CD4-positive, CD25-positive, alpha-beta regulatory T cell (primary cell): Measurements from ENCODE around the gene ADAMTS9. TPM values are rescaled to one million over a fixed set of nuclear protein-coding genes. Genes with fewer than 3 reads are reported as not detected.

Experiments
- ATAC-seq, 2 donors: fragments of 150-1000 bp; cut with Tn5 transposase; one replicate each; pipeline ENCODE4 v1.10.0; 2021; ENCODE audit warnings: low read depth in 2 of 2, moderate number of reproducible peaks in 2 of 2, moderate library complexity in 1 of 2
- DNase-seq, 3 donors: peaks; one replicate each; pipeline versions ENCODE4 v3.0.0 to v3.0.0-alpha.2; 2012 to 2022; ENCODE audit warnings: mixed read lengths in 1 of 3
- H3K27ac ChIP-seq: one replicate; pipeline ENCODE4 v1.7.0; 2013; ENCODE audit warnings: mild to moderate bottlenecking, low read length; ENCODE audit not compliant: insufficient read depth, poor library complexity, severe bottlenecking
- H3K27me3 ChIP-seq: one replicate; pipeline ENCODE4 v1.7.0; 2013; ENCODE audit warnings: low read length; ENCODE audit not compliant: control insufficient read depth, insufficient read depth
- H3K36me3 ChIP-seq: one replicate; pipeline ENCODE4 v1.7.0; 2013; ENCODE audit warnings: mild to moderate bottlenecking, low read length, moderate library complexity; ENCODE audit not compliant: control insufficient read depth, insufficient read depth
- H3K4me1 ChIP-seq: 2 replicates; pipeline ENCODE4 v1.7.0; 2013; ENCODE audit warnings: mild to moderate bottlenecking, low read length; ENCODE audit not compliant: insufficient read depth, control insufficient read depth, poor library complexity, severe bottlenecking
- H3K4me3 ChIP-seq: one replicate; pipeline ENCODE4 v1.7.0; 2013; ENCODE audit warnings: low read depth, mild to moderate bottlenecking, low read length, moderate library complexity
- H3K9me3 ChIP-seq, 2 experiments: 1 replicate in 1 of 2; 2 replicates in 1 of 2; pipeline ENCODE4 v1.7.0; 2013; ENCODE audit warnings: low read length in 2 of 2, mild to moderate bottlenecking in 1 of 2, moderate library complexity in 1 of 2; ENCODE audit not compliant: control insufficient read depth in 2 of 2
- H3K27ac Mint-ChIP-seq, 3 donors: one replicate each; pipeline ENCODE4 v1.8.0; 2020 to 2022; ENCODE audit warnings: mild to moderate bottlenecking in 3 of 3, mixed read lengths in 3 of 3, moderate library complexity in 2 of 3
- H3K27me3 Mint-ChIP-seq: one replicate; pipeline ENCODE4 v1.8.0; 2022; ENCODE audit warnings: mild to moderate bottlenecking, mixed read lengths
- H3K36me3 Mint-ChIP-seq: one replicate; pipeline ENCODE4 v1.8.0; 2020; ENCODE audit warnings: mixed read lengths
- H3K4me1 Mint-ChIP-seq, 4 donors: one replicate each; pipeline ENCODE4 v1.8.0; 2020 to 2022; ENCODE audit warnings: mixed read lengths in 4 of 4, mild to moderate bottlenecking in 1 of 4
- H3K4me3 Mint-ChIP-seq, 4 donors: one replicate each; pipeline ENCODE4 v1.8.0; 2020 to 2022; ENCODE audit warnings: mild to moderate bottlenecking in 4 of 4, mixed read lengths in 4 of 4, moderate library complexity in 3 of 4
- H3K9me3 Mint-ChIP-seq, 7 donors: one replicate each; pipeline ENCODE4 v1.8.0; 2020 to 2022; ENCODE audit warnings: mixed read lengths in 7 of 7, mild to moderate bottlenecking in 3 of 7, moderate library complexity in 2 of 7
- polyA plus RNA-seq, 4 donors: library from polyadenylated mRNA; unstranded; fragments of 300-500 nt; fragmentation: Illumina TruSeq; gene quantifications; one replicate each; pipeline ENCODE4 v1.2.3, GENCODE V29; 2021
- total RNA-seq: library from RNA; stranded (reverse); gene quantifications from one replicate; pipeline ENCODE4 v1.2.3, GENCODE V29; 2022

ADAMTS9 gene
- total and polyA plus RNA-seq, 5 donors from 2014 or later: 0.12 TPM; not detected in 4

DNA sequence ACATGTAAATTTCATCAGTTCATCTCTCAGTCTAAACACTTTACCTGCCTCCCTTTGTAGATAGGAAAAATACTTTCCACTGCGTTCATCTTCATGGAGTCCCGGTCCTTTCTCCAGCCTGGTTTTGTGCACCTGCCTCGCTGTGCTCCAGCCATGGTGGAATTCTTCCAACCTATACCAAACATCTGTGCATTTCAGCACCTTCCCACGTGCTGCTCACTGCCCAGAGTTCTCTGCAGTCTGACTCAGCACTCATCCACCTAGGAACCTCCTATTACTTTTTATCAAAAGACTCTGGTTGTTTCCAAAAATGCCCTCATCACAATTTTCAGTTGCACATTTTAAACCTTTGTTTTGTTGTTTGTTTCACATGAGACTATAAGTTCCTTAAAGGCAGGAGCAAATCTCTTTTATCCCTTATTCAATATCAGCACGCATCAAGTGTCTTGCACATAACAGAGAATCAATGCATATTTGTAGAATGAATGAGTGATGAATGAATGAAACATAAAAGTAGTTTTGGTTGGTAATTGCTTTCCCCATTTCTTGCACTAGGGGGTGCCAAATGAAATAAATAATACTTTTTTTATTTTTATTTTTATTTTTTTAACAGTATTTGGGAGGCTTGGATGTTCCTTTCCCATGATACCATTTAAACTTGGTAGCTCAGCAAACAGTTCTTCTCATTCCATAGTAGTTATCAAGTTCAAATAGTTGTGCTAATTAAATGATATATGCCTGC, 30.2 kb upstream of the ADAMTS9 start:
- Histone ChIP-seq H3K9me3 (no peaks in the 10 kb centered on the region), H3K4me1 (no peaks in the 10 kb centered on the region), H3K27me3 (no peaks in the 10 kb centered on the region), H3K4me3 (no peak overlapping the region), H3K36me3 (no peaks in the 10 kb centered on the region), H3K27ac (no peak overlapping the region)
- H3K27ac Mint-ChIP-seq: no peak overlapping the region
- H3K27me3 Mint-ChIP-seq: no peaks in the 10 kb centered on the region
- H3K4me1 Mint-ChIP-seq: no peaks in the 10 kb centered on the region
- DNase-seq (no peak), ATAC-seq (no peak)
- H3K36me3 Mint-ChIP-seq: no peaks in the 10 kb centered on the region
- H3K4me3 Mint-ChIP-seq: no peak overlapping the region
- peaks cover 0 to 5% (median 1%) of the 10 kb centered on the region in 7 donors for H3K9me3 Mint-ChIP-seq

DNA sequence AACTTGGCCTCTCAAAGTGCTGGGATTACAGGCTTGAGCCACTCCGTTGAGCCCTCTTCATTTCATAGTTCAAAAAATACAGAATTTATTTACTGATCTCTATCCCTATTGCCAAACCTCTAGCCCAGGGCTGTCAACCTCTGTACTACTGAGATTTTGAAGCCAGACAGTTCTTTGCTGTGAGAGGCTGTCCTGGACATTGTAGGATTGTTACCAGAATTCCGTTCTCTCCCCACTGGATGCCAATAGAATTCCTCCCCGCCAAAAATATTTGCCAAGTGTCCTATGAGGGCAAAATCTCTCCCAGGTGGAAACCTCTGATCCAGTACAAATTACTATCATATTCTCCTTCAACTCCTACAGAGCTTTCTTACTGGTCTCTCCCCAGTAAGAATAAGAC, 29.6 kb upstream of the ADAMTS9 start:
- Histone ChIP-seq H3K4me3 (no peak overlapping the region), H3K27ac (no peak overlapping the region), H3K9me3 (no peaks in the 10 kb centered on the region), H3K4me1 (no peaks in the 10 kb centered on the region), H3K27me3 (no peaks in the 10 kb centered on the region), H3K36me3 (no peaks in the 10 kb centered on the region)
- Mint-ChIP-seq H3K4me3 (no peak overlapping the region), H3K36me3 (no peaks in the 10 kb centered on the region), H3K4me1 (no peaks in the 10 kb centered on the region), H3K27ac (no peak overlapping the region), H3K27me3 (no peaks in the 10 kb centered on the region), H3K9me3 (peaks cover 0 to 5% (median 1%) of the 10 kb centered on the region in 7 donors)
- ATAC-seq: no peak
- no peak for DNase-seq

DNA sequence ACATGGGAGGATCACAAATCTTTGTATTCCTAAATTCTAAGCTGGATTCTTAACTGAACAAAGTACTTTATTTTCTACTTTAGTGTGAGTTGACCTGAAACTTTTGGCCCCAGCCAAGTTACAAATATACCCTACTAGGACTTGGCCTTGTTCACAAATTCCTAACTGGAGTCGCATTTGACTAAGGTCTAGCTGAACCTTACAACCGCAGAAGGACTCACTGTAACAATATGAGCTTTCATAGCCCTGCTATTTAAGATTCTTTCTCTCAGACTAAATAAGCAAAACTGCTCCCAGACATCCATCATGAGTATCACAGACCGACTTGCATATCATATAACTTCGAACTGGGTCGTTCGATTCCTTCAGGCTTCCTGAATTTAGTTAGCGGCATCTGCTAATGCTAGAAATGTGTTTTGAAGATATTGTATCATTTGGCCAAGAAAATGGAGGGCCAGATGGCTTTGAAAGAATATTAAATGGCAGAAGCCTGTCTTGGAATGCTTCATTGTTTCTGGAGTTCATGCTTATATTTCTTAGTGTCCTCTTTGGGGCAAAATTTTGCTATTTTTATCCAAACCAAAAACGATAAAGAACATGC, 28.4 kb upstream of the ADAMTS9 start:
- ATAC-seq (no peak), DNase-seq (no peak)
- Mint-ChIP-seq H3K27me3 (no peaks in the 10 kb centered on the region), H3K4me1 (no peaks in the 10 kb centered on the region), H3K27ac (no peak overlapping the region), H3K9me3 (peaks cover 0 to 3% (median 0%) of the 10 kb centered on the region in 7 donors), H3K4me3 (no peak overlapping the region), H3K36me3 (no peaks in the 10 kb centered on the region)
- no peaks in the 10 kb centered on the region for H3K4me1 ChIP-seq
- H3K27me3 ChIP-seq: no peaks in the 10 kb centered on the region
- H3K4me3 ChIP-seq: no peak overlapping the region
- no peak overlapping the region for H3K27ac ChIP-seq
- H3K36me3 ChIP-seq: no peaks in the 10 kb centered on the region
- H3K9me3 ChIP-seq: no peaks in the 10 kb centered on the region

DNA sequence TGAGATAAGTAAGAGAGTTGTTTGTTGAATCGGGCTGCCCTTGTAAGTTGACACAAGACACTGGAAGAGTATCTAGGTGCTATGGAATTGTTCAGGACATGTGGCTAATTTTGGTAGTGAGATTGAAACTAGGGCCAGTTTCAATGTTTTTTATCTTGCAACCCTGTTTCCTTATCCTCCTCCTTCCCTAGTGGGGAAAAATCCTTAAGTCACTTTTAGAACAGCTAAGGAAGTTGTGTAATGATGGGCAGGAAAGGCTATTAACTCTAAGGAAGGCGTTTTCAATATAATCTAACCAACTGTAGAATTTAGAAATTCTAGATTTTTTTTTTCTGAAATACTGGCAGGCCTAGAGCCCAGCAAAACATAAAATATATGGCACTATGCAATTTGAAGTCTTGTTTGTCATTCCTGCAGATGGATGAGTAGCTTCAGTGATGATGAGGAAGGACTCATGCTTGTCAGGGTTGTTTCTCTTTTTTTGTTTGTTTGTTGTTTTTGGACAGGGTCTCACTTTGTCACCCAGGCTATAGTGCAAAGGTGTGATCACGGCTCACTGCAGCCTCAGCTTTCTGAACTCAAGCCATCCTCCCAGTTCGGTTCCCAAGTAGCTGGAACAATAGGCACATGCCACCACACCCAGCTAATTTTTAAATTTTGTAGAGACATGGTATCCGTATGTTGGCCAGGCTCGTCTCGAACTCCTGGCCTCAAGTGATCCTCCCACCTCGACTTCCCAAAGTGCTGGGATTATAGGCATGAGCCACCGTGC, 27.6 kb upstream of the ADAMTS9 start:
- Mint-ChIP-seq H3K9me3 (peaks cover 0 to 3% (median 0%) of the 10 kb centered on the region in 7 donors), H3K27me3 (no peaks in the 10 kb centered on the region), H3K36me3 (no peaks in the 10 kb centered on the region), H3K27ac (no peak overlapping the region), H3K4me1 (no peaks in the 10 kb centered on the region), H3K4me3 (no peak overlapping the region)
- Histone ChIP-seq H3K27ac (no peak overlapping the region), H3K36me3 (no peaks in the 10 kb centered on the region), H3K27me3 (no peaks in the 10 kb centered on the region), H3K4me3 (no peak overlapping the region), H3K9me3 (no peaks in the 10 kb centered on the region), H3K4me1 (no peaks in the 10 kb centered on the region)
- DNase-seq (no peak), ATAC-seq (no peak)

DNA sequence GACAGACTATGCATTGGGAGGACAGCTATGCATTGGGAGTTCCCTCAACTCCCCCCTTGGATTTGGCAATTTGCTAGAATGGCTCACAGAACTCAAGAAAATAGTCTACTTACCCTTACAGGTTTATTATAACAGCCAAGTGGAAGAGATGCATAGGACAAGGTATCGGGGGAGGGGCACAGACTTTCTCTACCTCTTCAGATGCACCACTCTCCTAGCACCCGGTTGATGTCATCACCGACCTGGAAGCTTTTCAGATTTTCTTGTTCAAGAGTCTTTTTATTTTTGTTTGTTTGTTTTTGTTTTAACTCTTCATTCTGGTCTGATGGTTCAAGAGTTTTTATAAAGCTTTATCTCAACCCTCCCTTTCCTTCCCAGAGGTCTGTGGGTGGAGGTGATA, 20.7 kb upstream of the ADAMTS9 start:
- Histone ChIP-seq H3K27me3 (no peaks in the 10 kb centered on the region), H3K4me1 (no peaks in the 10 kb centered on the region), H3K36me3 (no peaks in the 10 kb centered on the region), H3K4me3 (no peak overlapping the region), H3K9me3 (no peaks in the 10 kb centered on the region), H3K27ac (no peak overlapping the region)
- Mint-ChIP-seq H3K4me3 (no peak overlapping the region), H3K27ac (no peak overlapping the region), H3K9me3 (peaks cover 0 to 8% (median 2%) of the 10 kb centered on the region in 7 donors), H3K4me1 (no peaks in the 10 kb centered on the region), H3K36me3 (no peaks in the 10 kb centered on the region), H3K27me3 (no peaks in the 10 kb centered on the region)
- DNase-seq (no peak), ATAC-seq (no peak)

DNA sequence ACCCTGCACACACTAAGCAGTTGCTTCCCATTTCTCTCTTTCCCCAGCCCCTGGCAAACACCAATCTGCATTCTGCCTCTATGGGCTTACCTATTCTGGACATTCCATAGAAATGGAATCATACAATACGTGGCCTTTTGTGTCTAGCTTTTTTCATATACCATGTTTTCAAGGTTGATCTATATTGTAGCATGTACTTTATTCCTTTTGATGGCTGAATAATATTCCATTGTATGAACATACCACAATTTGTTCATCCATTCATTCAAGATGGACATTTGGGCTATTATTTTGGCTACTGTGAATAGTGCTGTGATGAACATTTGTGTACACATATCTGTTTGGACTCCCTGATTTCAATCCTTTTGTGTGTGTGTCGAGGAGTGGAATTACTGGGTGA, 18.1 kb upstream of the ADAMTS9 start:
- no peaks in the 10 kb centered on the region for H3K36me3 ChIP-seq
- no peak for ATAC-seq
- no peaks in the 10 kb centered on the region for H3K4me1 ChIP-seq
- H3K36me3 Mint-ChIP-seq: no peaks in the 10 kb centered on the region
- H3K9me3 ChIP-seq: no peaks in the 10 kb centered on the region
- peaks cover 0 to 7% (median 2%) of the 10 kb centered on the region in 7 donors for H3K9me3 Mint-ChIP-seq
- H3K27ac ChIP-seq: no peak overlapping the region
- H3K27me3 Mint-ChIP-seq: no peaks in the 10 kb centered on the region
- no peaks in the 10 kb centered on the region for H3K27me3 ChIP-seq
- no peak for DNase-seq
- no peaks in the 10 kb centered on the region for H3K4me1 Mint-ChIP-seq
- H3K4me3 Mint-ChIP-seq: no peak overlapping the region
- H3K4me3 ChIP-seq: no peak overlapping the region
- H3K27ac Mint-ChIP-seq: no peak overlapping the region

DNA sequence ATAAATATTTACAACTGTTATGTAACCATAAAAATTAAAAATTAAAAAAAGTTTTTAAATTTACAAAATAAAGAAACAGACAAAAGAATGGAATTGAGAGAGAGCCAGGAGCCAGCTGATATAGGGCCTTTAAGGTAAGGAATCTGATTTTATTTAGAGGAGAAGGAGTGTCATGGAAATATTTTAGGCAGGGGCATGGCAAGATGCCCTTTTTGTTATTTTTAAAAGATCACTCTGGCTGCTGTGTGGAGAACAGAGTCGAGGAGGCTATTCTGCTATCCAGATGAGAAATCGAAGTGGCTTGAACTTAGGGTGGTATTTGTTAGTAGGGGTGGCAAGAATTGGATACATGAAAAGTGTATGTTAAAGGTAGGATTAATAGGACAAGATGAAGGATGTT, 9.1 kb upstream of the ADAMTS9 start:
- Mint-ChIP-seq H3K4me1 (no peaks in the 10 kb centered on the region), H3K9me3 (peaks cover 0 to 5% (median 1%) of the 10 kb centered on the region in 7 donors), H3K36me3 (no peaks in the 10 kb centered on the region), H3K4me3 (no peak overlapping the region), H3K27me3 (peaks cover 4% of the 10 kb centered on the region), H3K27ac (no peak overlapping the region)
- no peak for DNase-seq
- H3K27ac ChIP-seq: no peak overlapping the region
- no peak overlapping the region for H3K4me3 ChIP-seq
- H3K36me3 ChIP-seq: no peaks in the 10 kb centered on the region
- H3K27me3 ChIP-seq: no peaks in the 10 kb centered on the region
- ATAC-seq: no peak
- no peaks in the 10 kb centered on the region for H3K4me1 ChIP-seq
- H3K9me3 ChIP-seq: no peaks in the 10 kb centered on the region
